Nephron (organoid): ENCODE measurements around the gene CHMP2A.
A peak's percentile ranks its signal among the peaks of the same experiment; 100 is the strongest.

Experiments used
- H3K27ac Mint-ChIP-seq, 3 experiments: 2 replicates each; pipeline ENCODE4 v1.8.0; 2020; ENCODE audit warnings: mixed read lengths in 3 of 3, mild to moderate bottlenecking in 2 of 3, moderate library complexity in 1 of 3
- H3K27me3 Mint-ChIP-seq: 2 replicates; pipeline ENCODE4 v1.8.0; 2021; ENCODE audit warnings: low read depth, mild to moderate bottlenecking, moderate library complexity, mixed read lengths
- H3K36me3 Mint-ChIP-seq: 2 replicates; pipeline ENCODE4 v1.8.0; 2020; ENCODE audit warnings: low read depth, mixed read lengths
- H3K4me1 Mint-ChIP-seq: 2 replicates; pipeline ENCODE4 v1.8.0; 2020; ENCODE audit warnings: mixed read lengths
- H3K4me3 Mint-ChIP-seq, 3 experiments: 2 replicates each; pipeline ENCODE4 v1.8.0; 2020; ENCODE audit warnings: mild to moderate bottlenecking in 3 of 3, mixed read lengths in 3 of 3, moderate library complexity in 2 of 3
- H3K9me3 Mint-ChIP-seq: 2 replicates; pipeline ENCODE4 v1.8.0; 2020; ENCODE audit warnings: mixed read lengths
- TF ChIP-seq, protein P1 (sequence below), 3 experiments: fragments of 200-600 bp; sonication (generic); IDR thresholded peaks; one replicate each; pipeline ENCODE4 v1.5.0; 2021; ENCODE audit warnings: antibody characterized with exemption in 3 of 3; ENCODE audit not compliant: unreplicated experiment in 3 of 3

Gene CHMP2A

DNA sequence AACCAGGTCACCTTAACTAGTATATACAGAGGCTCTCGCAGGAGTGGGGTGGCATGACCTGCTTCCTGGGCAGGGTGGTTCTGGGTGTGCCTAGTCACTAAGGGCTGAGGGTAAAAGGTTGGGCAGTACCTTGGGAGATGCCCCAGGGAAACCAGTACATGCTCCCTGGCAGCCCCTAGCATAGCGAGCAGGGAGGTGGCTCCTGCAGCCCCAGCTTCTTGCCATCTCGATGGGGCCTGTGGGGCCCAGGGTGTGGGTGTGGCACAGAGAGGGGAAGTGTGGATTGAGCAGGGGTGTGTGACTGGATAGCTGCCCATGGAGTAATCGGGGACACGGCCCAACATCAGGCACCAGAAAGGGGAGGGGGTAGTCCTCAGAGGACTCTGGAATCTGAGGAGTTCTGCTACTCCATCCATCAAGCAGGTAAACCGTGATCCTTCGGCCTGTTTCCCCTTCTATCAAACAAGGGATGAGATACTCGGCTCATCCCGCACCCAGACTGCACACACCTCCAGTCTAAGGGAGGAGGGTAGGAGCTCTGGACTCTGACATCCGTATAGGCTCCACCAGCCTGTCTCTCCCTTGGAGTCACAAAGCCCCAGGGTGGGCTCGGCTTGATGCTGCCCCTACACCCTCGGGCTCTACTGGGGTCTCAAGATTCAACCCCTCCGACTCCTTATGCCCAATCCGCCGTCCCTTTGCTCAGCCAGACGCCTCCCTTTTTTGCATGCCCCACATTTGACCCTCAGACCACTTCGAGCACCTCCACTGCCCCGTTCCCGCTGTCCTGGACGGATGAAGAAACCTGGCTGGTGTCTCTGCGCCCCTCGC lies 36.4 kb downstream of the CHMP2A start:
- Mint-ChIP-seq H3K9me3 (no peaks in the 10 kb centered on the region), H3K27ac (peak overlapping the region; percentile 95 to 100 (median 97)), H3K36me3 (peaks cover 7% of the 10 kb centered on the region), H3K4me3 (peak overlapping the region; percentile 90 to 95 (median 94)), H3K27me3 (no peaks in the 10 kb centered on the region), H3K4me1 (peaks cover 30% of the 10 kb centered on the region)
- TF ChIP-seq, protein P1, sequence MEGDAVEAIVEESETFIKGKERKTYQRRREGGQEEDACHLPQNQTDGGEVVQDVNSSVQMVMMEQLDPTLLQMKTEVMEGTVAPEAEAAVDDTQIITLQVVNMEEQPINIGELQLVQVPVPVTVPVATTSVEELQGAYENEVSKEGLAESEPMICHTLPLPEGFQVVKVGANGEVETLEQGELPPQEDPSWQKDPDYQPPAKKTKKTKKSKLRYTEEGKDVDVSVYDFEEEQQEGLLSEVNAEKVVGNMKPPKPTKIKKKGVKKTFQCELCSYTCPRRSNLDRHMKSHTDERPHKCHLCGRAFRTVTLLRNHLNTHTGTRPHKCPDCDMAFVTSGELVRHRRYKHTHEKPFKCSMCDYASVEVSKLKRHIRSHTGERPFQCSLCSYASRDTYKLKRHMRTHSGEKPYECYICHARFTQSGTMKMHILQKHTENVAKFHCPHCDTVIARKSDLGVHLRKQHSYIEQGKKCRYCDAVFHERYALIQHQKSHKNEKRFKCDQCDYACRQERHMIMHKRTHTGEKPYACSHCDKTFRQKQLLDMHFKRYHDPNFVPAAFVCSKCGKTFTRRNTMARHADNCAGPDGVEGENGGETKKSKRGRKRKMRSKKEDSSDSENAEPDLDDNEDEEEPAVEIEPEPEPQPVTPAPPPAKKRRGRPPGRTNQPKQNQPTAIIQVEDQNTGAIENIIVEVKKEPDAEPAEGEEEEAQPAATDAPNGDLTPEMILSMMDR (IDR thresholded peaks at IDR 0.05; ENCODE audit: unreplicated experiment in 3 of 3): no peak

DNA sequence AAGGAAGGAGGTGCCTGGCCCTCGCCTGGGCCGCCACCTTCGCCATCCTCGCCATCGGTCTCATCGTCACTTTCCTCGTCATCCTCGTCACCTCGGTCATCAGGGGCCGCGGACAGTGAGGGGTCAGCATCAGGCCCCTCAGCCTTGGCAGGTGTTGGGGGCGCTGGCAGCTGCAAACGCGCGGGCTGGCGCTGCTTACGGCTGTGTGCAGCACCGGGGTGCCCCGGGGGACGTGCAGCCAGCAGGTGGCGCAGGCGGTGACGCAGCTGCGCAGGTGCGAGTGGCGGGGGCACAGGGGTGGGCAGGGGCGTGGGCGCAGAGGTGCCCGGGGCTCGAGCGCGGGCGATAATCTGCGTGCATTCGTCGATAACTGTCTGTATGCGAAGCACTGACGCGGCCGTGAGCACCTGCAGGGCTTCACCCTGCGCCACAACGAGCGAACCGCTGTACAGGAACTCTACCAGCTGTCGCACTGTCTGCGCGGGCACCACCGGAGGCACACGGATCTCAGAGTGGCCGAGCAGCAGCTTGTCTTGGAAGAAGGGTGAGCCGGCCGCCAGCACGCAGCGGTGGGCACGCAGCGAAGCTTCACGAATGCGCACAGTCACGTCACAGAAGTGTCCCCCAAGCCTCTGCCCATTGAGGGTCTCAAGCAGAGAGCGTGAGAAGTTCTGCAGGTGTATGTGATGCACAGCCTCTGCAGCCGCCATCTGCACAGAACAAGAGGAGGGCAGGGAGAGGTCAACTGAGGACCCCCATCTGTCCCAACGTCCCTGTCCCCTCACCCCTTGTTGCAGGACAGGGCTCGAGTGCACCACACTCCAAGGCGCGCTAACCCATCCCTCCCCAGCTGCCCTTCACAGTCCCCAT lies 37.7 kb downstream of the CHMP2A start:
- H3K4me1 Mint-ChIP-seq: peaks cover 30% of the 10 kb centered on the region
- no peaks in the 10 kb centered on the region for H3K27me3 Mint-ChIP-seq

DNA sequence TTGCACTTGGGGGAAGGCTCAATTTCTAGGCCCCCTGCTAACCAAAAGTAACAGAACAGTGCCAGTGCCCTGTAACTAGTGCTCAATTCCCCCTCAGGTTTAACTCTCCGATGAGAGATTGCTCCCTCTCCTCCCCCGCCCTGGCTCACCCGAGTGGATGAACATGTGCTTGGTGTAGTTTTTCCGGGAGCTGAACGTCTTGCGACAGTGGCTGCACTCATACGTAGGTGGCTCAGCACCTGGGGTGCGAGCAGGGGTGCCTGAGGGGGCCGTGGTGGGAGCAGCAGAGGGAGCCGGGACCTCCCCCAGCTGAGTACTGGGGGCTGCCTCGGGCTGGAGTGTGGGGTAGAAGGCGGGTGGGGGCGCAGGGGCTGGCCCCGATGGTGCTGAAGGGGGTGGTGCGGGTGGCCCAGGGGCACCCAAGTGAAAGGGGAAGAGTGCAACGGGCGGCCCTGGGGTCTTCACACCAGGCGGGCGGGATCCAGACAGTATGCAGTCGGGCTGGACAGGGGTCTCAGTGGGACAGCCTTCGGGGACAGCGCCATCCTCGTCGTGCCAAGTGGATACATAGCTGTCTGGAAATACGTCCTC lies 38.6 kb downstream of the CHMP2A start:
- Mint-ChIP-seq H3K9me3 (no peaks in the 10 kb centered on the region), H3K27me3 (no peaks in the 10 kb centered on the region), H3K27ac (peak overlapping the region in 1 of 3 experiments; percentile 51), H3K4me3 (peak overlapping the region; percentile 60 to 79 (median 75)), H3K4me1 (peaks cover 30% of the 10 kb centered on the region), H3K36me3 (peaks cover 7% of the 10 kb centered on the region)
- TF ChIP-seq, protein P1 (IDR thresholded peaks at IDR 0.05; ENCODE audit: unreplicated experiment in 3 of 3): no peak

More for the DNA sequence above, 37.7 kb downstream of the CHMP2A start:
- TF ChIP-seq, protein P1 (IDR thresholded peaks at IDR 0.05; ENCODE audit: unreplicated experiment in 3 of 3): no peak
- Mint-ChIP-seq H3K4me3 (peak overlapping the region; percentile 56 to 95 (median 90)), H3K27ac (peak overlapping the region in 1 of 3 experiments; percentile 100), H3K9me3 (no peaks in the 10 kb centered on the region), H3K36me3 (peaks cover 7% of the 10 kb centered on the region)

DNA sequence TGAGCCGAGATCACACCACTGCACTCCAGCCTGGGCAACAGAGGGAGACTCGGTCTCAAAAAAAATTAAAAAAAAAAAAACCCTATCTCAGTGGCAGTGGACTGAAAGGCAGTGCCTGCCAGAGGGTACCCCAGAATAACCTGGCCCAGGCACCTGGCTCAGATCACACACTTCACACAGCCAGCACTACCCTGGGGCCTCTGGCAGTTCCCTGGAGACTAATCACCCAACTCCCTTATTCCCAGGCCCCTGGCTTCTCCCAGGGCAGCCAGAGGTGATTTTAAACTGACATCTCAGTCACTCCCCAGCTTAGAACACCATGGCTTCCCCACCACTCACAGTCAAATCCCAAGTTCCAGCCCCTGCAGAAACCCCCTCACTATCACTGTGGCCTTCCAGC lies 39.6 kb downstream of the CHMP2A start:
- no peaks in the 10 kb centered on the region for H3K27me3 Mint-ChIP-seq
- no peaks in the 10 kb centered on the region for H3K9me3 Mint-ChIP-seq
- peaks cover 25% of the 10 kb centered on the region for H3K4me1 Mint-ChIP-seq
- peaks cover 7% of the 10 kb centered on the region for H3K36me3 Mint-ChIP-seq
- H3K4me3 Mint-ChIP-seq: peak overlapping the region; percentile 60 to 79 (median 75)
- TF ChIP-seq, protein P1 (IDR thresholded peaks at IDR 0.05; ENCODE audit: unreplicated experiment in 3 of 3): no peak
- H3K27ac Mint-ChIP-seq: peak overlapping the region; percentile 19 to 81 (median 51)

DNA sequence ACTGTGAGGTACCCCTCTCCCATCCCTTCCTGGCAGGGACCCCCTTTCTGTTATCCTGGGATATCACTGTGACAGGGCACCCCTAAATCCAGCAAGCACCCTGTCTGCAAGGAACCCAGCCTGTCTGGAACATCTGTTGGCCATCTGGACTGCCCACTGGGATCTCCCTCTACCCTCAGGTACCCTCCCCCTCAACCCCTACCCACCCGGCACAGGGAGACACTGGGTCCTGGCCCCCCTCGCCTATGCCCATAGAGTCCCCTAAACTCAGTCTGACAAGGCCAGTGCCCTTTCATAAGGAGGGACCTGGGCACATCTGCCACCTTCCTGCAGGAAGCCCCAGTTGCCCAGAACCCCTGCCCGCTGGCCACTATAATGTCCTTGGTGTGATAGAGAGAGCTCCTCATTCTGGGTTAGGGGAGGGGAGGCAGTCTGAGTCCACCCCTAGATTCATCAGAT lies 40.3 kb downstream of the CHMP2A start:
- TF ChIP-seq, protein P1 (IDR thresholded peaks at IDR 0.05; ENCODE audit: unreplicated experiment in 3 of 3): no peak
- H3K4me3 Mint-ChIP-seq: peak overlapping the region; percentile 84 to 90 (median 89)
- peaks cover 7% of the 10 kb centered on the region for H3K36me3 Mint-ChIP-seq
- peak overlapping the region; percentile 59 to 88 (median 84) for H3K27ac Mint-ChIP-seq
- no peaks in the 10 kb centered on the region for H3K27me3 Mint-ChIP-seq
- no peaks in the 10 kb centered on the region for H3K9me3 Mint-ChIP-seq
- peaks cover 19% of the 10 kb centered on the region for H3K4me1 Mint-ChIP-seq
